ENCODE results near the gene SOX21. TPM values are rescaled to one million over a fixed set of nuclear protein-coding genes. Genes with fewer than 3 reads are reported as not detected.

SOX21 gene
- total RNA-seq, 1 donor from 2014 or later, result not detected

- DNase-seq (ENCODE audit: low read depth), result no peak
Measured at GRCh38 chr13:94679614-94680013, 32.7 kb downstream of the SOX21 start.

DNA sequence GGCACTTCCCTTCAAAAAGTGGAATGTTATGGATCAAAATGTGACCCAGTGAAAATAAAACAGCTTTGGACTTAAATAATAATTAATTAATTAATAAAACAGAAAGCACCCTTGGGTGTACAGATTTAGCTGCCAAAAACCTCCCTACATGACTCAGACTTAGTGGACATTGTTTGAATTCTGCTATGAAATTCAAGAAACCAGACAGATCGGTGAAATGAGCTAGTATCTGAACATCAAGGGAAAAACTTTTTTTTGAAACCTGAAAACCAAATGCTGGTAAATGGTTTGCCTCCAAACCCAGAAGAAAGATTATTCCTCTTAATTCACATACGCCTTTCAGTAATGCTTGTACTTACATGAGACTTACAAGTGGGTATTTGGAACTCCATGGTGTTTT, 33.5 kb downstream of the SOX21 start:
- DNase-seq (ENCODE audit: low read depth), result no peak

- DNase-seq (ENCODE audit: low read depth), result no peak
Measured at GRCh38 chr13:94677799-94678198, 34.5 kb downstream of the SOX21 start.

GRCh38 chr13:94674609-94675348, 37.6 kb downstream of the SOX21 start:
- peak; percentile 46 for DNase-seq (ENCODE audit: low read depth)

DNA sequence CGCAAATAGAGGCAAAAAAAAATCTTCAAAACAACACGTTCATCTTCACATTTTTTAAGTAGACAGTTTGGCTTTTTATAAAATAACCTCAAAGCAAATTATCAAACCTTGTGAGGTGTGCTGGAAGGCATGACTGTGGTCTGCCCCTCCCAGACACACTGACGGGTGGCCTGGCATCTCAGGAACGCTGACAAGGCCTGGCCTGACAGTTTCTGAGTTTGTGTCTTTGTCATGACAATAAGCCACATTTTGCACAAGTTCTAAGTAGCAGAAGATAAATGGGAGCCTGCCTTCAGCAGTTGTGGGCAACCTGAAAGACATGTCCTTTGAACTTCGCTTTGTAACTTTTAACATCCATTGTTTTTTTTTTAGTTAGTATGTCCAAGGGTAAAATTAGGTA, 38.5 kb downstream of the SOX21 start:
- no peak for DNase-seq (ENCODE audit: low read depth)

DNA sequence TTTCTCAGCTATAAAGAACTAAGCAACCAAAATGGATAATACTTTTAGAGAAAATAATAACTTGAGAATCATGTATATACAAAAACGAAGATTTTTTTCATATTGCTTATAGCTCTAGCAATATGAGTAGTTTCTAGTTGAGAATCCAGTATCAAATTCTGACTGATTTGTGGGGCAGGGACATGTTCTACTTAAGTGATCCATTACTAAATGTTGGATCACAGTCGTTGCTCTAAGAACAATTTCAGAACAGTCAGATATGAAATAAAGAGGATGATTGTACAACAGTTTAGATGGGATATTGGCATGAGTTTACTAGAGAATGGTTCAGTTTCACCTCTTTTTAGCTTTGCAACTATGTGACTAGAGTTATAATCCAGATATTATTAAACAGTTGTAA, 39.9 kb downstream of the SOX21 start:
- no peak for DNase-seq (ENCODE audit: low read depth)

- DNase-seq (ENCODE audit: low read depth), result no peak
Measured at GRCh38 chr13:94667190-94667589, 45.2 kb downstream of the SOX21 start.

GRCh38 chr13:94666065-94666464, 46.3 kb downstream of the SOX21 start:
- no peak for DNase-seq (ENCODE audit: low read depth)

GRCh38 chr13:94664889-94665288, 47.5 kb downstream of the SOX21 start:
- no peak for DNase-seq (ENCODE audit: low read depth)

- no peak for DNase-seq (ENCODE audit: low read depth)
Measured at GRCh38 chr13:94662274-94662945, 49.9 kb downstream of the SOX21 start.

DNA sequence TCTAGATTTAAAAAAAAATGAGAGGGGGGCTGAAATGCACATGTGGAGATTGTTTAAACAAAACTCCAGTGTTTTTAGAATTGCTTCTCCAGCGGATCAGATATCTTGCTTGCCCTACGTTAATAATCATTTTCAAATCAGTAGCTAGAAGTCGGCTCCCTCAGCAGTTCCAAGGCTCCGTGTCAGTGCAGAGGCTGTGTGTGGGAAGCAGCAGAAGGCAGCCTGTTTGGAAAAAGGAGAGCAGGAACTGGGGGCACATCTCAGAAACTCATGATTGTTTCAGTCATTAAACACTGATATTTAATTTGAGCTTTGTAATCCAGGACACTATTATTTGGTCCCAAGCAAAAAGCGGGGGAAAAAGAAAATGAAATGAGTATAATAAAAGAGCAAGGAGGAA, 50.9 kb downstream of the SOX21 start:
- no peak for DNase-seq (ENCODE audit: low read depth)

GRCh38 chr13:94660695-94661326, 51.5 kb downstream of the SOX21 start:
- DNase-seq (ENCODE audit: low read depth), result peak; percentile 16

Other genes with a start within 250 kb of the SOX21 start
- gene DCT, start 232.9 kb downstream of the SOX21 start, total RNA-seq, result 0.05 TPM in 1 of 2 replicates, not detected in the other
- 18.0 and 29.3 TPM in 2 replicates for gene TGDS, start 116.4 kb downstream of the SOX21 start, total RNA-seq
- gene GPR180, start 110.7 kb downstream of the SOX21 start, total RNA-seq, result 16.1 and 24.0 TPM in 2 replicates